Stimulated activated CD8-positive, alpha-beta memory T cell treated with anti-CD3 and anti-CD28 coated beads, Interleukin-2, amount 100 ng/mL, for 1 hour (primary cell): Measurements from ENCODE around the gene HLF.

Experiments used
- DNase-seq, 2 donors: peaks; one replicate each; pipeline ENCODE4 v3.0.0-alpha.2; 2020; ENCODE audit warnings: low read depth in 2 of 2

The HLF gene, protein sequence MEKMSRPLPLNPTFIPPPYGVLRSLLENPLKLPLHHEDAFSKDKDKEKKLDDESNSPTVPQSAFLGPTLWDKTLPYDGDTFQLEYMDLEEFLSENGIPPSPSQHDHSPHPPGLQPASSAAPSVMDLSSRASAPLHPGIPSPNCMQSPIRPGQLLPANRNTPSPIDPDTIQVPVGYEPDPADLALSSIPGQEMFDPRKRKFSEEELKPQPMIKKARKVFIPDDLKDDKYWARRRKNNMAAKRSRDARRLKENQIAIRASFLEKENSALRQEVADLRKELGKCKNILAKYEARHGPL

GRCh38 chr17:55264645-55265298 is at the start of gene HLF:
Gene HLF, plus strand, starts transcription at chr17:55264960. Its CDS starts 525 bp downstream, at chr17:55265485.
- DNase-seq: peak; percentile 10 to 54

GRCh38 chr17:55215711-55216110 is 49.0 kb upstream of the HLF start:
- no peak for DNase-seq

DNA sequence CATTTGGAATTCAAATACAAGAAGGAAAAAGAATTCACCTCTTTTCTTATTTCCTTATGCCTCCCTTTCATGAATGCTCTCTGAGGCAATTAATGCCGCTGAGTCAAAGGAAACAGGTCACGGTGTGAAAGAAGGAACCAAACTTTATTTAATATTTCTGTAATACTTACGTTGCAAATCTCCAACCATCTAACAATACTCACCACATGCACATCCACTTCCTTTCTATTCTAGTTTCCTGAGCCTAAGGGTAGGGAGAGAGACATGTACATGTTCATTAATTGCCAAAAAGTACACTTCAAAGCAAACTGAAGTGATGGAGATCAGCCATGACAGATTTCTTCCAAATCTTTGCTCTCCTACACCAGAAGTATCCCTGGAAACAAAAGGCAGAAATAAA is 47.9 kb upstream of the HLF start:
- no peak for DNase-seq

DNA sequence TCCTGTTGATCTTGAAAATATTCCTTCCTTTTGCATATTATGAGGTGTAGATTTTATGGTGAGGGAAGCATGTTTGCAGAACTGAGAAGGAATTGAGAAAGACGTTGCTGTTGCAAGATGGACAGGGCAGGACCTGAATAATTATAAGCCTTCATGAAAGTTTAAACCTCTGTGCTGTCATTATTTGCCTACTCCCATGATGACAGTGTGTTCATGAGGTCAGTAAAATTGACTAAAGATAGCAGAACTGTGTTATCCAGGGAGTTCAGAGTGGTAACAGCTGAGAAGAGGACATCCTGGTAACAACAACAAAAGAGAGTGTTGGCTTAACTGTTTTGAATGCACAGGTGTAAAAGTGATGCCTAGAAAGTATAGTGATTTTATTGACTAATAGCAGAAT is 45.3 kb upstream of the HLF start:
- DNase-seq: no peak

DNA sequence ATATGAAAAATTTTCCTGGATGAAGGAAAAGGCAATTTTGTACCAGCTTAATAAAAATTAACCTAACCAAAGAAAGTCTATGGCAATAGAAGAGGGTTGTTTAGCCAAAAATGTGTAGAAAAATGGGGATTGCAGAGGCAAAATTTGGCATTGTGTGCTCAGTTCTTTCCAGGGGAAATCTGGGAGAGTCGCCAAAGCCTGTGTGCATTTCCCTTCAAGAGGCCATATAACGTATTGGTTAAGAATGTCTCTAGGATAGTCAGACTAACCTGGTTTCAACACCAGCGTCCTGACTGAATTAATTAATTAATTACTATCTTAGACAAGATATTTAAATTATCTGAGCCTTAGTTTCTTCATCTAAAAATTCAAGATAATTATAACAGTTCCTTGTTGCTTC is 44.8 kb upstream of the HLF start:
- no peak for DNase-seq

DNA sequence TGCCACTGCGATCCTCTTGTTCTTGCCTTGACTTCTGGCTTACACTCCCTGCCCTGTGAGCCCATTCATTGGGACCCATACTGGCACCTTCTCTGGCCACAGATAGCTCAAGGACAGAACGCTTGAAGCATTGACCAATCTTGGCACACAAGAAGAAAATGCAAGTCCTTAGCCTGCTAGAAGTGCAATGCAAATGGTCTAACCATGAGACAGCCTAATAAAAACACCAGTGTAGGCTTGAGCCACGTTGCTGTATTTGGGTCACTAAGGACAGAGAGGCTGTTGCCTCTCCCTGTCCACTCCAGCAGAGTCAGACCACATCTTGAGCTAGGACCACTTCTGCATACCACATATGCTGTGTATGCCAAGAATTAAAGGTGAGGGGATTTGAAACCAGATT is 41.2 kb upstream of the HLF start:
- DNase-seq: no peak

DNA sequence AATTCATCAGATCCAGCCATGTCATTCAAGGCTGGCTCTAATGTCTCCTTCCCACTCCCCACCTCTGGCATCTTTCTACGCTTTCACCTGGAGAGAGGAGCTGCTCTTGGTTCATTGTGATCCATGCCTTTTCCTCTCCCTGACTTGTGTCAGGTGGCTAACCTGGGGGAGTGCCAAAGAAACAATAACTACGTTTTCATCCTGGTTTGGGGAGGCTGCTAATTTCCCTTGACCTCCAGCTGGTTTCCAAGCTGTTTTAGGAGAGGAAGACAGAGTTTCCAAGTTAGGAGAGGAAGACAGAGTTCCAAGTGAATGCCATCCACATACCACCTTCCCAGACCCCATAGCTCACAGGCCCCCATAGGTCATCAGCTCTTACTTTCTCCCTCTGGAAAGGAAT is 40.0 kb upstream of the HLF start:
- no peak for DNase-seq

GRCh38 chr17:55225237-55225636 is 39.5 kb upstream of the HLF start:
- no peak for DNase-seq

DNA sequence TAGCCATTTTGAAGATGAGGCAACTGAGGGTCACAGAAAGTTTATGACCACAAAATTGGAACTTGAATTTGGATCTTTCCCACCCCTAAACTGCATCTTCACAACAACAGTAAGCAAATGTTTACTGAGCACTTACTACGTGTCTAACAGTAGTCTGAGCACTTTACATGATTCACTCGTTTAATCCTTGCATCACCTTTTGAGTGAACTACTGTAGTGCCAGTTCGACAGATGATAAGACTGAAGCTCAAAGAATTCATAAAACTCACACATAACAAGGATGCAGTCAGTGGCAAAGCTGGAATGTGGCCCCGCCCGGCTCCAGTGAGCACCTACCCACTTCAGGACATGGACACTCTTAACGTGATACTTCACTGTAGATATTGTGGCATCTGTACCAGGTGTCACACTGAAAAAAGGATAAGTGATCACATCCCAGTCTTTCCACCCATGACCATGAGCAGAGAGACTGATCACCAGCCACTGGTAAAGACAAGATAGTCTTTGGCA is 36.0 kb upstream of the HLF start:
- DNase-seq: no peak

GRCh38 chr17:55229276-55229675 is 35.5 kb upstream of the HLF start:
- DNase-seq: no peak

GRCh38 chr17:55230716-55231115 is 34.0 kb upstream of the HLF start:
- no peak for DNase-seq

DNA sequence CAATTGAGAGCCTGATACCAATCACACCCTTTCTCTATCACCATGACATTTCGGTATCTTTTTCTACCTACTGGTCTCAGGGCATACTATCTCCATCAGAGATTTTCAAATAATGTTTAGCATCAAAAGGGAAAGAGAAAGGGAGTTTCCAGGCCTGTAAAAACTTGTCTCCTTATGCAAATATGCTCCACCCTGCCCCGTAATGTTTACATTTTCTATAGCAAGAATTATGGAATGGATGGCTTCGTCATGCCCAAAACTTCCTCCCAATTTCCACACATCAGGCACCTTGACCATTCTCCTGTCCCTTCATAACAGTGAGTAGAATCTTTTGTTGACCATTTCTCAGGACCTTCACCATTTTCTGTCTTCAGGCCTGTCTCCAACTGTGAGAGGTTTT is 30.9 kb upstream of the HLF start:
- DNase-seq: no peak

- DNase-seq: no peak
These were observed 28.4 kb upstream of the HLF start for GRCh38 chr17:55236316-55236715.

DNA sequence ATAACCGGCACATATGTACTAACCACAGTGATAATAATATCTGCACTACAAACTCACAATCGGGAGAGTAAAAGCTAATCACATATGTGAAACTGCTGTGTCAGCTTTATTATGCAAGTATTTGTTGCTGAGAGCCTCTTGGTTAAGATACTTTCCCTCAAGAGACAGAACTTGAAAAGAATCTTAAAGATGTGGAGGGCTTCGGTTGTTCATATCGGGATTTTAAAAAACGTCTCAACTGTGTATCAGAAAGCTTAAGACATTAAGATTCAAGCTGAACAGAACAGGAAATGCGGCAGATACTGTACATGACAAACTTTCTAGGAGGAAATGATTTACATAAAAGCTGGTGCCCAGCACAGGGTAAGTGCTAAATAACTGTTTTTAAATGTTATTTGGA is 27.5 kb upstream of the HLF start:
- no peak for DNase-seq

DNA sequence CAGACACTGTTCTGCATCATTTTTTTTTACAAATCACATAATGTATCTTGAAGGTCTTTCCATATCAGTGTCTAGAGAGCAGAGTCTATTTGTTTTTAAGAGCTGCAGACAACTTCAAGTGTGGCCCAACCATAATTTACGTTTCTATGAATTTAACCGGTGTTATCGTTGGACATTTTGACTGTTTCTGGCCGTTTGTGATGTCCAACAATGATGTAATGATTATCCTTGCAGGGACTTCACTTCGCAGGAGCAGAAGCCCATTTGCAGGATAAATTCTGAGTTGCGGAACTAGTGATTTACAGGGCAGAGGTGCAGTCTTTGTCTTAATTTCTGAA is 26.9 kb upstream of the HLF start:
- DNase-seq: no peak

GRCh38 chr17:55238179-55238930 is 26.4 kb upstream of the HLF start:
- DNase-seq: peak; percentile 66 to 71

DNA sequence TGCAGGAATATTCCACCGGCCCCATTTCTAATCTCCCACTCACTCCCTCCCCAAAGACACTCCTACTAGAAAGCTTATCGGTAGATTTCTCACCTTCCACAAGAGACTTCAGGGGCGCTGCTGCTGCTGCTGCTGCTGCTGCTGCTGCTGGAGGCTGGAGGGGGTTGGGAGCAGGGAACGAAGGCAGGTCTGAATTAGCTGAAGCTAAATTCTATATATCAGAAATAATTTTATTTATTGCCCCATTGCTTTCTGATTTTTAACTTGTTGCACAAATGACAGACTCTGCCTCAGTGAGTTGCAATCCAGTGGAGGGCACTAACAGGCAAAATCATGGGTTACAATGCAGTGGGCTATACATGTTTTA is 25.8 kb upstream of the HLF start:
- no peak for DNase-seq

DNA sequence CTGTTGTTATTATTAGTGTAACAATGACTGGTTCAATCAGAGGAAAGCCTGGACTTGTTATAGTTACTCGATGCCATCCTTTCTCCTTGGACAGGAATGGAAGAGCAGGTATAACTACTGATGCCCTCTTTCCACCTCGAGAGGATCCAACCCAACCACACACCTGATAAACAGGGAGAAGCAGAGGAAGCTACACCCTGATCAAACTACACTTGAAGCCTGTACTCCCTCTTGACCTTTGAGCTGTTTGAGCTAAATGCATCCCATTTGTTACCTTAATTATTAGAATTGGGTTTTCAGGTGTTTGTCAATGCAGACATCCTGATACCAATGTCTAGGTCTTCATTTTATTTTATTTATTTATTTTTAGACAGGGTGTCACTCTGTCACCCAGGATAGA is 23.7 kb upstream of the HLF start:
- no peak for DNase-seq

DNA sequence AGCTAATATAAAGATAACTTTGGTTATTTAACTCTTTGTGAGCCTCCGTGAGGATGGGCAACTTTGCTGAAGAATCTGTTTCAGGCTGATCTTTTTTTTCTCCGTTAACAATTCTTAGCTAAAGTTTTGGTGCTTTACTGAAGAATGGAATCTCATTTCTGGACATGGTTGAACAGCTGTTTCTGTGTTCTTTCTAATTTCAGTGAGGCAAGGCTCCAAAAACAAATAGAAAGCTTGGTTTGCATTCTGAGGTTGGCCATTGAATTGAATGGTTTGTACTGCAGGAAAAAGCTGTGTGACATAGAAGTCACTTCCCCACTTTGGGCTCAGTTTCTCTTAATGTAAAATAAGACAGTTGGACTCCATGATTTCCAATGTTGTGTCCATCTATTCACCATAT is 22.3 kb upstream of the HLF start:
- no peak for DNase-seq

- no peak for DNase-seq
These were observed 18.8 kb upstream of the HLF start for GRCh38 chr17:55245986-55246385.

GRCh38 chr17:55246583-55246982 is 18.2 kb upstream of the HLF start:
- no peak for DNase-seq

GRCh38 chr17:55248077-55248476 is 16.7 kb upstream of the HLF start:
- no peak for DNase-seq

- no peak for DNase-seq
These were observed 14.9 kb upstream of the HLF start for GRCh38 chr17:55249861-55250260.
